CMK (cell line): Measurements from ENCODE around the gene HIVEP3.
"Not testable (repeated sequence)": the region's sequence is repeated elsewhere in the genome, so short reads cannot be mapped to it uniquely, and the experiment has no call there.

Experiments
- DNase-seq: peaks from one replicate; pipeline ENCODE4 v3.0.0-alpha.2; 2010; ENCODE audit warnings: low read depth

HIVEP3 gene

DNA sequence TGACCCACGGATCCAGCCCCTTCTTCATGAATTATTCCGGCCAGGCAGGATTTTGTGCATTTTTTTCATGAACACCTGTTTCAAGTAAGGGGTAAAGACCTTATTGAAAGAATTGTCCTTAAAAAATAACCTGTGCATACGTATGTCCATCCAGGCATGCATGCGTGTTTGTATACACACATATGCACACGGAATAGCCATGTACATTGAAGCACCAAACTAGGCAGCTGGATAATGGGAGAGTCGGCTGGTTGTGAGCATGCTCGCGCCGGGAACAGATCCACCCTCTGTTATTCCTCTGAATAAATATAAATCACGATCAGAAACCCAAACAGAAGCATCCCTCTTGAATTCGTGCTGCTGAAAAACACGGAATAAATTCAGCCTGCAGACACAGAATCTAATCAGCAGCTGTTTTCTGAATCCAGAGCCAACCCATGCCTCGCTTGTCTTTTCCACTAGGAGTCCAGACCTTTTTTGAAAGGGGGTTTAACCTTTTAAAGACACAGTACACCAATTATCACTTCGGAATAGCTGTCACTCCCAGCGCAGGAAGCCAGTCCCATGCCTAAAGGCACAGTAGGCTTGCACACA lies at the start of gene HIVEP3:
HIVEP3 (minus strand) TSS at position 473 of the 594 bp plus-strand sequence.
- no peak for DNase-seq

DNA sequence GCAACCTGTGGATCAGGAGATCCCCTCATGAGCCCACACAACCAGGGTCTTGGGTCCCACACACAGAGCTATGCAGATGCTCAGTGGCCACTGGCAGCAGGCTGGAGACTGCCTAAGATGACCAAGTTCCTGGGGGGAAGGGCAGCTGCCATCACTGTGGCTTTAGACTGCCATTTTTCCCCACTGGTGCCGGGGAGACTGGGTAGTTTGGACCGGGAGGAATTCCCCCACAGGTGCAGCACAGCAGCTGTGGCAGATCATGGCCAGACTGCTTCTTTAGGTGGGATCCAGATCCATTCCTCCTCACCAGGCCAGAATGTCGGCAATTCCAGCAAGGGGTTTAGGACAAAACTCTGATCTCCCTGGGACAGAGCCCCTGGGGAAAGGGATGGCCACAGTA lies 45.7 kb upstream of the HIVEP3 start:
- no peak for DNase-seq

DNA sequence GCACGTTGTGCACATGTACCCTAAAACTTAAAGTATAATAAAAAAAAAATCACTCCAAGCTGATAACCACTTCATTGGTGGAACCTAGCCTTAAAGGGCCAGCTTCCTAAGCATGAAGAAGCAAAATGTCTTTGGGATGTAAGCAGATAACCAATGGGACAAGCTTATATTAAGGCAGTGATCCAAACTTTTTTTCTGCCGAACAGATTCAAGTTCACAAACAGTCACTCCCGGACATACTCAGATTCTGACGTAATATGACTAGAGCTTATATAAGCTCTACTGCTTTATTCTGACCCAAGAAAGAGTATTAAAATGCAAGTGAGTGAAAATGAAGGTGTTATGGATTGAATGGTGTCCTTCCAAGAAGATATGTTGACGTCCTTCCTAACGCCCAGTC lies 44.9 kb upstream of the HIVEP3 start:
- DNase-seq = no peak

DNA sequence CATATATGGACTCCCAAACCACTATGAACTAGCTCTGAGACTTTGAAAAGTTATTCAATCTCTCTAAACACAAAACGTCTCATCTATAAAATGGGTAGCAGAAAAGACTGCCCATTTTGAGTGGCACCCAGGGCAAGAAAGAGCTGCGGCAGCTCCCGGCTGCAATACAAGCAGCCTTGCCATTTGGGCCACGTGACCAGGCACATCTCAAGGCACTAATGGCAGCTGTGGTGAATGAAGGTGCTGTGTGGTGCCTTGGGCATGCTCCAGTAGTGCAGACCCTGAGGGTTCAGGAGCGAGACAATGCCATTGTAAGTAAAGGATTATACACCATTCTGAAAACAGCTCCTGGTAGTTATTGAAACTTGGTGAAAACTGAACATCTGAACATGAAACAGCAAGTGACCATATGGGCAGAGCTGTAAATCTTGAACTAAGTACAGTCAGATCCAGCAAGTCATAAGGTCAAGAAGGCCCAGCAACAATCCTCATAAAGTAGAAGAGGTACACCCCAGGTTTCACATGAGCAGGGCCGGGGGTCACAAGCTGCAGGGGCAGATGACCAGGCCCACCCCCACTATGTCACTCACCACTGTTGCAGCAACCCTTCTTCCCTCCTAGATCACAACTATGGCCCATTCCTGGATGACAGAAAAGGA lies 39.4 kb upstream of the HIVEP3 start:
- DNase-seq = no peak

DNA sequence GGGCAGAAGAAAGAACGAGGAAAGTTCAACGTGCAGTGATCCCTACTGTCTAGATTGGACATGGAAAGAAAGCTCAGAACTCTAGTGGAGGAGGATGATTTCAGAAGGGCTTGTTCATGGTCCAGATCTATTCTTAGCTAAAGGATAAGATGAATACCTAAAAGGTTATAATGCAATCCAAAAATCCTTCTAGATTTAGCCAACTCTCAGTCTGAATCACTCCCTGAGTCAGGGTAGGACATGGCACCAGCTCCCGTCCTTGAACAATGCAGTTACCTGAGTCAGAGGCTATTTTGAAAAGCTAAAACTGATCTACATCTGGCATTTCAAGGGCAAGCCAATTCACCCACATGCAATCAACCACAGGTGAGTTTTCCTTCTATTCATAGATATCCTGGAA lies 38.8 kb upstream of the HIVEP3 start:
- DNase-seq = no peak

DNA sequence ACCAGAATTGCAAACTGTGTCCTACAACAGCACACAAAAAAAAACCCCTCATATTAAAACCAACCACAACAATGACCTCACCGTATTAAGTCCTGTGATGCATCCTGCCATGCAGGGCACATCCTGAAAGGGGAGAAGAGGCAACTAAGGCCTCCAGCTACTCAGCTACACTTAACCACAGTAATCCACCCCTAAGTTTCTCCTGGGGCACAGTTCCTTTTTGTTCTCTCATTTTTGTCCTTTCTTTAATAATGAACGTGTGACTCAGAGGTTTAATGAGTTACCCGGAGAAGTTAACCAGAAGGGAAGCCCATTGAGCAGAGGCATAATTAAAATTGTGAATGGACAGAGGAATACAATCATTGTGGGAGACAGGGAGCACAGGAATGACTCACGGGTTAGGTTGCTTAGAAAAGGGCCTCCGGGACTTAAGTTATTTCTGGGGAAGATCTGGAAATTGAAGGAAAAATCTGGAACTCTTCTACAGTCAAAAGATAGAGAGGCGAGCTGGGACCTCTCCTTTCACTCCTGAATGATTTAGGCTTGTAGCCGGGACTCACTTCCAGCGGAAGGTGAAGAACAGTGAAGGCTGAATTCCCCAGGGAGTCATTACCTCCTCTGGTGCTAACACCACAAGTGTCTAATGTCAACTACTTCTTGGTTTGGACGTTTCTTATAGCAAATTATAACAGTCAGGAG lies 36.9 kb upstream of the HIVEP3 start:
- DNase-seq = no peak

DNA sequence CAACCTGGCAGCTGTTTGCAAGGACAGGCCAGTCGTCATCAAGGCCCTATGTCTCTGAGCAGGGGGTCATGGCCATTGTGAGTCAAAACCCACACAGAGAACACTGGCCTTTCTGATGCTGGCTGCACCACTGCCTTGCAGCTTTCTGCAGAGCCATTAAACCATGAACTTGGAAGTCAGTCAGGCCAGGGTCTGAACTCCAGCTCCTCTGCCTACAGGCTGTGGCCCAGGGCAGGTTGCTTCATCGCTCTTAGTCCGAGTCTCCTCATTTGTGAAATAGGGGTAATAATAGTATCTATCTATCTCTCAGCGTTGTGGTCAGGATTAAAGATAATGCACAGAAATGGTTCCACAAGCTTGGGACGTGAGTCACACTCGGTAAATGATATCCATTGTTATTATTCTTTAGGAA lies 35.8 kb upstream of the HIVEP3 start:
- no peak for DNase-seq

DNA sequence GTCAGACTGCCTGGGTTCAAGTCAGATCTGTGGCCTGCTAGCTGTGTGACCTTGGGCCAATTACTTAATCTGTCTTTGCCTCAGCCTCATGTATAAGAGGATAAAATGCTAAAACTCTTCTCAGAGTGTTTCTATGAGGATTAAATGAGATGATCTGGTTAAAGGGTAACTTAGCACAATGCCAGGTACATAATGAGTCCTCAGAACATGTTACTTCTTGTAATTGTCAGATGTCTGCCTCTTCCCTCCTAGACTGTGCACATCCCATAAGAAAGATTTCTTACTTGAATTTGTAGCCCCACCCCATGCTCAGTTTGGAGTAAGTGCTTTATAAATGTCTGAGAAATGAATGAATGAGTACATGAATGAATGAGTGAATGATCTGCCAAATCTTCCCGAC lies 34.6 kb upstream of the HIVEP3 start:
- DNase-seq = no peak

DNA sequence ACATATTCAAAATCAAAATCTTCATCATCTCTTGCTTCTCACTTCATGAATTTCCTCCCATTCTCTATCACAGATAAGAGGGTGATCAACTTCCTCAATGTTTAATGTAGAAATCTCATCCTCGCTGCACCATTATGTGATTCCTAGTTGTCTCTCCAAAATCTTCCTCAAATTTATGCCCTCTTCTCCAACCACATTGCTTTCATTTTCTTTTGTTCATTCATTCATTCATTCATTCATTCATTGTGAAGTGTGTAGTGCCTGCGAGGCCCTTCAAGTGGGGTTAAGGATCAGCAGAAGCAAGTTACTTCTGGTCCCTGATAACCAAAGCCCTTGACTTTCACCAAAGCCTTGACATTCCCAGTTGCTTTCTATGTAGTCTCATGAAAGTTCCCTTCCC lies 33.5 kb upstream of the HIVEP3 start:
- DNase-seq = no peak

DNA sequence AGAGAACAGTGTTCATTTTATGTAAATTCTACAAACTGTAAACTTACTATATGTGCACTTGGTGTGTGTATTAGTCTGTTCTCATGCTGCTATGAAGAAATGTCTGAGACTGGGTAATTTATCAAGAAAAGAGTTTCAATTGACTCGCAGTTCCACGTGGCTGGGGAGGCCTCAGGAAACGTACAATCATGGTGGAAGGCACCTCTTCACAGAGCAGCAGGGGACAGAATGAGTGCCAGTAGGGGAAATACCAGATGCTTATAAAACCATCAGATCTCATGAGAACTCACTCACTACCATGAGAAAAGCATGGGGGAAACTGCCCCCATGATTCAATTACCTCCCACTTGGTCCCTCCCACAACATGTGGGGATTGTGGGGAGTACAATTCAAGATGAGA lies 32.8 kb upstream of the HIVEP3 start:
- DNase-seq = not testable (repeated sequence)

DNA sequence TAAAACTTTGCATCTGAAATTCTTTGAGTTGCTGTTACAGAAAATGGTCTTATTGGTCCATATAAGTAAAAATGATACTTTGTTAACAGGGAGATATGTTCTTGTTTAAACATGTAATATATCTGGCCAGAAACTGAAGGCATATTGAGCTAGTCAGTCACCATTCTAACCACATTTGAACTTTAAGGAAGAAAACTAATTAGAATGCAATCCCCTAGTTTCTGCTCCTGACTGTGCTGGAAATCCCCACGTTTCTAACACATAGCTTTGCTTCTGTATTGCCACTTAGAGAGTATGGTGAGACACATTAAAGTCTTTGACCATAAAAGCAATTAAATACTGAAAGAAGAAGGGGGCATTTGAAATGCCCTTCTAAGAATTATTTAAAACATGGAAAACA lies 32.1 kb upstream of the HIVEP3 start:
- DNase-seq = no peak

DNA sequence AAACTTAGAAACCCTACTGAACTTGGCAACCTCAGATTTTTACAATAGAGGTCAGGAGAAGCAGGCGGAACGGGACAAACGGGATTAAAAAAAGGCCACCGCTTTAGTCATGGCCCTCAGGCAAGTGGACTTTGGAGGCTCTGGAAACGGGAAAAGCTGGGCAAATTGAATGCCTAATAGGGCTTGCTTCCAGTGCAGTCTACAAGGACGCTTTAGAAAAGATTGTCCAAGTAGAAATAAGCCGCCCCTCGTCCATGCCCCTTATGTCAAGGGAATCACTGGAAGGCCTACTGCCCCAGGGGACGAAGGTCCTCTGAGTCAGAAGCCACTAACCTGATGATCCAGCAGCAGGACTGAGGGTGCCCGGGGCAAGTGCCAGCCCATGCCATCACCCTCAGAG lies 27.2 kb upstream of the HIVEP3 start:
- not testable (repeated sequence) for DNase-seq

DNA sequence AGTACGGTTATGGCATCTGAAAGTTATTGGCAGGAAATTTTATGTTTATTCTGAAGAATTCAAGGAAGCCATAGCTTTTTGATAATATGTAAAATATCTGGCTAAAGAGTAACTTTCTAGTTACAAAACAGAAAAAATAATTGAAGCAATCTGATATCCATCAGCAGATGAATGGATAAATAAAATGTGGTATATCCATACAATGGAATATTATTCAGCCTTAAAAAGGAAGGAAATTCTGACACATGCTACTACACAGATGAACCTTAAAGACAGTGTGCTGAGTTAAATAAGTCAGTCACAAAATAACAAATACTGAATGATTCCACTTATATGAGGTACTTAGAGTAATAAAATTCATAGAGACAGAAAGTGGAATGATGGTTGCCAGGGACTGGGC lies 25.0 kb upstream of the HIVEP3 start:
- DNase-seq = no peak

DNA sequence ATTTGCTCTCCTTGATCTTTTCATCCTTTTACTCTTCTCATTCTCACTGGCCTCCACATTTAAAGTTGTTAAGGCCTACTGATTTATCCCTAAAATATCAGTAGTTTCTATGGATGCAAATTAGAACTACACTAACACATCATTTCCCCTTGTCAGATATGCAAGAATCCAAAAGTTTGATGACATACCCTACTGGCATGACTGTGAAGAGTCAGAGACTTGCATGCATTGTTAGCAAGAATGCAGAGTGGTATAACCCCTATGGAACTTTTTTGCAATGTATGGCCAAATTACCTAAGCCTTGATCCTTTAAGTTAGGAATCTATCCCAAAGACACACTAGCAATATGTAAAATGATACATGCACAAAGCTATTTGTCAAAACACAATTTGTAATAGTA lies 23.6 kb upstream of the HIVEP3 start:
- DNase-seq = no peak

DNA sequence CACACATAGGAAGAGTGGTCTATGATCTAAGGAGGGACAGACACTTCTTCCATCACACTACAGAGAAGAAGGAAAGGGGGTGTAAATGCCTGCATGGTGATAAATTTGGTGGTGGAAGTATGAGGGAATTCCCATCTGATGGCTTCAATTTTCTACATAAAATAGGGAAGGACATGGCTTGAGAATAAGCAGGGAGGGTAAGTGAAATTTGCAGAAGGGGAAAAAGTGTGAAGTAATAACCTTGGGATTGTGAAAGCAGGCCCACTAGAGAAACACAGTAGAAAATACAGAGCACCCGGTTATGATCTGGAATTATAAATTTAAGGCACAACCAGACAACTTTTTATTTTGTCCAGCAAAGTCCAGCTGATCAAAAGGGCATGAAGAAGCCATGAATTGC lies 22.7 kb upstream of the HIVEP3 start:
- DNase-seq = no peak

DNA sequence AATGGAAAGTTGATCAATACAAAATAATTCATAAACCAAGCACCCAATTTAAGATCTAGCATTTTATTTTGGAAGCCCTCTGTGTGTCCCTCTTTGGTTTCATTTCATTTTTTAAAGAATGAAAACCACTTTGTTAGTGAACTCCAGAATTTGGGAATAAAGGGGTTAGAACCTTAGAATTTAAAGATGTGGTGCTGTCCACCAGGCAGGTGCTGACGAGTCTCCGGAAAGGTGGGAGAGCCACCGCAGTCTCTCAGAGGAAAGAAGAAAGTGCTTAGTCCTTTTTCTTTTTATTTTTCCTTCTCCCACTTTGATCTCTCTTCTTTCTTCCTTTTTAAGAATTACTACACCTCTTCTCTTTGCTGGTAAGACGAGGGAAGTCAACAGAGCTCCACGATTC lies 20.5 kb upstream of the HIVEP3 start:
- no peak for DNase-seq

DNA sequence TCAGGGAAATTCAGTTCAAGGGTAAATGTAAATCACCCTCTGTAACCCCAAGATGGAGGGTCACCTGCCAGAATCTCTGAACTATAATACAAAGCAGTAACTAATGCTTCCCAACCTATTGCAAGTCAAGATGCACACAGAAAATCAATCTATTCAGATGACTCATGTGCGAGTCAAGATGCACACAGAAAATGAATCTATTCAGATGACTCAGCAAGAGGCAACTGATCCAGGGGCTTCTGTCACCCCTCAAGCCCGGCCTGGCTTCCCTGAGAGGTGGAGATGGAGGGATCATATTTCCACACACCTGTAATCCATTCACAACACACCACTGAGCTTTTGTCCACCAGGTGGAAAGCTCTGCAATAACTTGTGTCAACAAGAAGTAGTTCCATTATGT lies 17.4 kb upstream of the HIVEP3 start:
- no peak for DNase-seq

DNA sequence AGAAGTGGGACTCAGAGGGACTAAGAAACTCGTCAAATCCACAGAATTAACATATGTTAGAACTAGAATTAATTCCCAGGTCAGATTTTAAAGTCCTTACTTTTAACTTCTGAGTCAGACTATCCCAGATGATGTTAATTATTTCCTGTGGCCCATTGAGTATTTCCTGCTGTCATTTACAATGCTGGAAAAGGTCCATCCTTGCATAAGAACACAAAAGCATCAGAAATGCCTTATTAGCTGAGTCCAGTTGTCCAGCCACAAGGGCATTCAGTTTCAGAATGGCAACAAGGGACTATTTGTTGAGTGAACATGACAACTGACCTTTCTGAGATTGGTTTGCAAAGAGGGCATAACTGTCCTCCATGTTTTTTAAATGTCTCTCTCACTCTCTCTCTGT lies 16.5 kb upstream of the HIVEP3 start:
- DNase-seq = no peak

DNA sequence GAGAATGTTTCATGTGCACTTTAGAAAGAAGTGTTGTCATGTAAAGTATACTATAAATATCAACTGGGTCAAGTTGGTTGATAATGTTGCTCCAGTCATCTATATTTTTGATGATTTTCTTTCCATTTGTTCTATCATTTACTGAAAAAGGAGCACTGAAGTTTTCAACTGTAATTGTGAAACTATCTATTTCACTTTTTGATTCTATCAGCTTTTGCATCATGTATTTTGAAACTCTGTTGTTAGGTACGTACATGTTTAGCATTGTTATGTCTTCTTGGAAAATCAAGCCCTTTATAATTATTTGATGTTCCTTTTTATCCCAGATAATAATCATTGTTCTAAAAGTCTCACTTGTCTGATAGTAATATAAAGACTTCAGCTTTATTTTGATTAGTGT lies 14.4 kb upstream of the HIVEP3 start:
- DNase-seq = no peak

DNA sequence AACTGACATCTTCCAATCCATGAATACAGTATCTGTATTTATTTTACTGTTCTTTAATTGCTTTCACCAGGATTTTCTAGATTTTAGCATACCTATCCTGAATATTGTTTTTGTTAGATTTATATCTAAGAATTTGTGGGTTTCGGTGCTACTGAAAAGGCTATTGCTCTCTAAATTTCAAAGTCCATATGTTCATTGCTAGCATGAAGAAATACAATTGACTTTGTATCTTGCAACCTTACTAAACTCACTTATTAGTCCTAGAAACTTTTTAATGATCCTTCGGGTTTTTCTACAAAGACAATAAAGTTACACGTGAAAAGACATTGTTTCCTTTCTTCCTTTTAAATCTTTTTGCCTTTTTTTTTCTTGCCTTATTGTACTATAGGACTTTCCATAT lies 12.9 kb upstream of the HIVEP3 start:
- no peak for DNase-seq

DNA sequence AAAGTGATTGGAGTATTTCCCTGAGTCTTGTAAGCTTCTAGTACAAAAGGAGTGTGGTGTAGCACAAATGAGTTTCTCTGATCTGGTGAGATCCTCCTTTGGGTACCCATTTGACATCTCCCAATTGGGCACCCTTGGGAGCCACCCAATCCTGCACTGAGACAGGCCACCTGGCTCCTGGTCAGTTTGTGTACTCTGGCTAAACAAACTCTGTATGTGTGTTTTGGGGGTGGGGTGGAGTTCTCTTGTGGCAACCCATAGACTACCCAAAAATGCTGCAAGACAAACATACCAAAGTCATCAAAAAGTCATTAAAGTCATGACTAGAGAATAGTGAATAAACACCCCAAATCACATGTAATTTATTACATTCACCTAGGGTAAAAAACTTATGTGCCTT lies 8.4 kb upstream of the HIVEP3 start:
- DNase-seq = no peak

DNA sequence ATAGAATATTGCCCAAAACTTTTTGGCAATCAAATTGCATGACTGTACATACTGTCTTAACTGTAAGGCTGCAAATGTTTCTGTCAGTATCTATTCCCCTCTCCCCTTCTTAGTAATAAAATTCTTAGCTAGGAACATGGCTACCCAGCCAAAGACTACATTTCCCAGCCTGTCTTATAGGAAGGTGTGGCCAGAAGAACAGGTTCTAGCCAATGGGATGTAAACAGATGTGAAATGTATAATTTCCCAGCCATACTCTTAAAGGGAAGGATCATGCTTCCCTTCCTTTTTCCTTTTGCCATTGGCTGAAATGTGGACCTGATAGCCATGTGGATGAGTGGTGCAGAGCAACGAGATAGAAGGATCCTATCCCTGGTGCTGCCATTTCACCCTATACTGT lies 7.0 kb upstream of the HIVEP3 start:
- DNase-seq = no peak

DNA sequence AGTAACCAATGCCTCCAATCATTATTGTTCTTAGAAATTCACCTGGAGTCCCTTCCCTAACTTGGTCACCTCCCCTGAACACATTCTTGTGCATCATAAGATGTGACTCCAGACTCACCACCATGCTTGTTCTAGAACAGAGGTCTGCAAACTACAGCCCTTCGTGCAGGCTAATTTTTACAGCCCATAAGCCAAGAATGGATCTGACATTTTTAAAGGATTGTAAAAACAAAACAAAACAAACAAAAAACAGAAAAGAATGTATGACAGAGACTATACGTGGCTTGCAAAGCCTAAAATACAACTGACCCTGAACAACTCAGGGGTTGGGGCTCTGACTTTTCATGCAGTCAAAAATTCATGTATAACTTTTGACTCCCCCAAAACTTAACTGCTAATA lies 6.2 kb upstream of the HIVEP3 start:
- no peak for DNase-seq

DNA sequence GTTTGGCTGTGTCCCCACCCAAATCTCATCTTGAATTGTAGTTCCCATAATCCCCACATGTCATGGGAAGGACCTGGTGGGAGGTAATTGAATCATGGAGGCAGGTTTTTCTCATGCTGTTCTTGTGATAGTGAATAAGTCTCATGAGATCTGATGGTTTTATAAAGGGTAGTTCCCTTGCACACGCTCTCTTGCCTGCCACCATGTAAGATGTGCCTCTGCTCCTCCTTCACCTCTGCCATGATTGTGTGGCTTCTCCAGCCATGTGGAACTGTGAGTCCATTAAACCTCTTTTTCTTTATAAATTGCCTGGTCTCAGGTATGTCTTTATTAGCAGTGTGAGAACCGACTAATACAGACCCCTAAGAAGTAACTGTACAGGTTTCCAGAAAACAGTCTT lies 2.5 kb upstream of the HIVEP3 start:
- not testable (repeated sequence) for DNase-seq
